ENCODE results near the gene GLUL. TPM values are rescaled to one million over a fixed set of nuclear protein-coding genes. Genes with fewer than 3 reads are reported as not detected.

The GLUL gene
- total RNA-seq, 1 donor from 2014 or later, result 41.0 TPM

DNA sequence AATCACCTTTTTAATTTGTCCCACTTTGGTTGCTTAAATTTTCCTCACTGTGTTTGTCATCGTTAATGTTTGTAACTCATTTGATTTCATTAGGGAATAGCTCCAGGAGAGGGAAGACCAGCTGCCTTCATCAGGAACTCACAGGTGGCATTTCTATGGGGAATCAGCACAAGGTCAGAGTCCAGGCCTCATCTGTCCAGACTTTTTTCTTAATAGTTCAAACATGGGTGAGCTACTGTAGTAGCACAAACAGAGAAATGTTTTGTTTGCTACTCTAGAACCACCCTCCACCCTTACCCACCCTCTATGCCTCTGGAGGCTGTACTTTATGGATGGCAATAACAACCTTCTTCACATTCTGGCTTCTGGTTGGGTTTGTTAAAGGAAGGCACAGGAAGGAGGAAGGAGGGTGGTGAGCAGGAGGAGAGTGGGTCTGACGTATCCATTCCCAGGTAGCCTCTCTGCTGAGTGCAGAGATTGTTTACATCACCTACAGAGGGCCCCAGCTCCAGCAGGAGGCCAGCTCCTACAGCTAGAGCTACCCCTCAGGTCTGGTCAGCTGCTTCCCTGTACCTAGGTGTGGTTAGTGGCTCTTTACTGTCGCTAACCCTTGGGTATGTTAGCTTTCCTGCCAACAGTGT lies 17.0 kb upstream of the GLUL start:
- Mint-ChIP-seq H3K27ac (no peak overlapping the region), H3K4me3 (ENCODE audit: low read depth) (no peak overlapping the region), H3K4me1 (ENCODE audit: low read depth) (no peaks in the 10 kb centered on the region), H3K9me3 (no peaks in the 10 kb centered on the region), H3K27me3 (ENCODE audit: low read depth) (peaks cover 33% of the 10 kb centered on the region), H3K36me3 (ENCODE audit: low read depth) (no peaks in the 10 kb centered on the region)
- DNase-seq (ENCODE audit: low spot score), result no peak
- intact Hi-C loops (cut with micrococcal nuclease), result no loop called here

DNA sequence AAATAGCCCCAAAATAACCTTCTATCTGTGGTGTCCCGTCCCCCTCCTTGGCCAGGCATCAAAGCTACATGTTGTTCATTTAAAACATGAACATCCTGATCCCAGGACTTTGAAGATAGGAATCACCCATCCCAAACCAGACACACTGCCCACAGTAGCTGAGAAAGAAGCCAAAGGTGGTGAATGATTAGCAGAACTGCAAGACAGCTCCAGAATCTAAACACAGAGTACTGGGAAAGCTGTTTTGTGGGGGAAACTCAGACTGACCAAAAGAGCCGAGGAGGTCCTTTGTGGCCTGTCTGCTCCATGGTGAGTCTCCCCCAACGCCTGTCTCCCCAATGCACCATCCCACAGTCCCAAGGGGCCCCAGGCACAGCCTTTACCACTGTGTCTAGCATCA lies 16.1 kb upstream of the GLUL start:
- no peak for DNase-seq (ENCODE audit: low spot score)
- Mint-ChIP-seq H3K27me3 (ENCODE audit: low read depth) (peaks cover 34% of the 10 kb centered on the region), H3K9me3 (no peaks in the 10 kb centered on the region), H3K27ac (no peak overlapping the region), H3K4me3 (ENCODE audit: low read depth) (no peak overlapping the region), H3K4me1 (ENCODE audit: low read depth) (no peaks in the 10 kb centered on the region), H3K36me3 (ENCODE audit: low read depth) (no peaks in the 10 kb centered on the region)
- intact Hi-C loops (cut with micrococcal nuclease), result no loop called here

GRCh38 chr1:182406012-182406411 lies 14.4 kb upstream of the GLUL start:
- Mint-ChIP-seq H3K36me3 (ENCODE audit: low read depth) (no peaks in the 10 kb centered on the region), H3K4me1 (ENCODE audit: low read depth) (no peaks in the 10 kb centered on the region), H3K27ac (no peak overlapping the region), H3K27me3 (ENCODE audit: low read depth) (peaks cover 33% of the 10 kb centered on the region), H3K9me3 (no peaks in the 10 kb centered on the region), H3K4me3 (ENCODE audit: low read depth) (no peak overlapping the region)
- no peak for DNase-seq (ENCODE audit: low spot score)
- intact Hi-C loops (cut with micrococcal nuclease), result no loop called here

DNA sequence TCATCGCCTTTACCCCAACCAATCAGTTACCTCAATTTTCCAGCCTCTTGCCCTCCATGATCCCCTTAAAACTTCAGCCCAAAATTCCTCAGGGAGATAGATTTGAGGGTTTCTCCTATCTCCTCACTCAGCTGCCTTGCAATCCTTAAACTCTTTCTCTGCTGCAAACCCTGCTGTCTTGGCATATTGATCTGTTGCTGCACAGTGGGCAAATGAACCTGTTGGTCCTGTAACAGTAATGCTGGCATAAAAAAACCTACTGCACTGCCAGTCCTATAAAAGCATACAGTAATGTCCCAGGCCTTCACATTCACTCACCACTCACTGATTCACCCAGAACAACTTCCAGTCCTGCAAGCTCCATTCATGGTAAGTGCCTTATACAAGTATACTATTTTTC lies 14.0 kb upstream of the GLUL start:
- Mint-ChIP-seq H3K9me3 (no peaks in the 10 kb centered on the region), H3K36me3 (ENCODE audit: low read depth) (no peaks in the 10 kb centered on the region), H3K27ac (no peak overlapping the region), H3K4me1 (ENCODE audit: low read depth) (no peaks in the 10 kb centered on the region), H3K27me3 (ENCODE audit: low read depth) (peaks cover 33% of the 10 kb centered on the region), H3K4me3 (ENCODE audit: low read depth) (no peak overlapping the region)
- intact Hi-C loops (cut with micrococcal nuclease), result no loop called here
- DNase-seq (ENCODE audit: low spot score), result no peak

- H3K9me3 Mint-ChIP-seq, result no peaks in the 10 kb centered on the region
- no peaks in the 10 kb centered on the region for H3K36me3 Mint-ChIP-seq (ENCODE audit: low read depth)
- no peak overlapping the region for H3K27ac Mint-ChIP-seq
- H3K4me1 Mint-ChIP-seq (ENCODE audit: low read depth), result no peaks in the 10 kb centered on the region
- peaks cover 31% of the 10 kb centered on the region for H3K27me3 Mint-ChIP-seq (ENCODE audit: low read depth)
- no peak overlapping the region for H3K4me3 Mint-ChIP-seq (ENCODE audit: low read depth)
- intact Hi-C loops (cut with micrococcal nuclease), result no loop called here
- DNase-seq (ENCODE audit: low spot score), result no peak
These were observed 13.2 kb upstream of the GLUL start for GRCh38 chr1:182404781-182405180.

GRCh38 chr1:182400567-182400966 lies 9.0 kb upstream of the GLUL start, which contains the start of gene TEDDM1:
Gene TEDDM1 (minus strand): TSS chr1:182400667. CDS start chr1:182400485, 182 bp downstream.
- H3K4me1 Mint-ChIP-seq (ENCODE audit: low read depth), result peaks cover 3% of the 10 kb centered on the region
- H3K4me3 Mint-ChIP-seq (ENCODE audit: low read depth), result no peak within 1 kb of the TSS
- H3K36me3 Mint-ChIP-seq (ENCODE audit: low read depth), result no peaks in the 10 kb centered on the region
- no peak for DNase-seq (ENCODE audit: low spot score)
- H3K27me3 Mint-ChIP-seq (ENCODE audit: low read depth), result peaks cover 28% of the 10 kb centered on the region
- intact Hi-C loops (cut with micrococcal nuclease), result no loop called here
- H3K27ac Mint-ChIP-seq, result no peak within 1 kb of the TSS
- H3K9me3 Mint-ChIP-seq, result no peaks in the 10 kb centered on the region

DNA sequence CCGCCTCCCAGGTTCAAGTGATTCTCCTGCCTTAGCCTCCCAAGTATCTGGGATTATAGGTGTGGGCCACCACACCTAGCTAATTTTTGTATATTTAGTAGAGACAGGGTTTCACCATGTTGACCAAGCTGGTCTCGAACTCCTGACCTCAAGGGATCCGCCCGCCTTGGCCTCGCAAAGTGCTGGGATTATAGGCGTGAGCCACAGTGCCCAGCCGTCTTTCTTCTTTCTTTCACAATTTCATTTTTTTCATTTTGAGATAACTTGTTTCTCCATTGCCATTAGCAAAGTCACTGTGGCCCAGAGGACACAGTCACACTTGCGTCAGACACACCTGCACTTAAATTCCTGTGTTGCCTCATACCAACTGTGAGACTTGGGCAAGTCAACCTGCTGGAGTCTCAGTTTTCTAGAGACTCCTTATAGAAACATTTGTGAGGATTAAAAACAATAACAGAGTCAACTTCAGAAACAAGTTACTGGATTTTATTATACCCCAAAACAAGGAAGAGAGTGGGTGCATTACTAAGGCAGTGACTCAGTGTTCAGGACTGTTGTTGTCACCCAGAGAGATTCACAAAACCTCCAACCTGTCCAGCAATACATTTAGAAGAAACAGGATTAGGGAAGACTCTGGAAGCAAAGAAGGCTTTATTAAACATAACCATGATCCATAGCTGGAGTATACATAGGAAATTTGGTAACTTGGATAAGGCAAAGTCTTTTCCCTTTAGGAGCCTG lies 6.2 kb upstream of the GLUL start:
- Mint-ChIP-seq H3K27ac (no peak overlapping the region), H3K9me3 (no peaks in the 10 kb centered on the region)
- intact Hi-C loops (cut with micrococcal nuclease), result loop anchor here (10.0 kb wide), 1 partner anchor 913 kb away; the partner anchor contains the start of gene CACNA1E

GRCh38 chr1:182395906-182396305 lies 4.3 kb upstream of the GLUL start:
- no peak overlapping the region for H3K27ac Mint-ChIP-seq
- H3K4me1 Mint-ChIP-seq (ENCODE audit: low read depth), result peaks cover 12% of the 10 kb centered on the region
- H3K4me3 Mint-ChIP-seq (ENCODE audit: low read depth), result no peak overlapping the region
- intact Hi-C loops (cut with micrococcal nuclease), result loop anchor here (1.0 to 10.0 kb wide), 3 partner anchors 253 to 911 kb away; partner anchors contain the start of gene CACNA1E
- peaks cover 33% of the 10 kb centered on the region for H3K27me3 Mint-ChIP-seq (ENCODE audit: low read depth)
- H3K36me3 Mint-ChIP-seq (ENCODE audit: low read depth), result peaks cover 3% of the 10 kb centered on the region
- H3K9me3 Mint-ChIP-seq, result no peaks in the 10 kb centered on the region
- DNase-seq (ENCODE audit: low spot score), result no peak

More for the DNA sequence above, 6.2 kb upstream of the GLUL start:
- peaks cover 26% of the 10 kb centered on the region for H3K27me3 Mint-ChIP-seq (ENCODE audit: low read depth)
- H3K4me3 Mint-ChIP-seq (ENCODE audit: low read depth), result no peak overlapping the region
- DNase-seq (ENCODE audit: low spot score), result no peak
- H3K36me3 Mint-ChIP-seq (ENCODE audit: low read depth), result no peaks in the 10 kb centered on the region
- peaks cover 5% of the 10 kb centered on the region for H3K4me1 Mint-ChIP-seq (ENCODE audit: low read depth)

GRCh38 chr1:182394055-182394775 lies 2.6 kb upstream of the GLUL start:
- peaks cover 43% of the 10 kb centered on the region for H3K27me3 Mint-ChIP-seq (ENCODE audit: low read depth)
- H3K9me3 Mint-ChIP-seq, result no peaks in the 10 kb centered on the region
- H3K4me3 Mint-ChIP-seq (ENCODE audit: low read depth), result no peak overlapping the region
- no peak for DNase-seq (ENCODE audit: low spot score)
- intact Hi-C loops (cut with micrococcal nuclease), result loop anchor here (5.0 to 10.0 kb wide), 4 partner anchors 92 to 909 kb away; partner anchors contain the start of gene CACNA1E
- H3K4me1 Mint-ChIP-seq (ENCODE audit: low read depth), result peaks cover 26% of the 10 kb centered on the region
- H3K27ac Mint-ChIP-seq, result no peak overlapping the region
- peaks cover 15% of the 10 kb centered on the region for H3K36me3 Mint-ChIP-seq (ENCODE audit: low read depth)

DNA sequence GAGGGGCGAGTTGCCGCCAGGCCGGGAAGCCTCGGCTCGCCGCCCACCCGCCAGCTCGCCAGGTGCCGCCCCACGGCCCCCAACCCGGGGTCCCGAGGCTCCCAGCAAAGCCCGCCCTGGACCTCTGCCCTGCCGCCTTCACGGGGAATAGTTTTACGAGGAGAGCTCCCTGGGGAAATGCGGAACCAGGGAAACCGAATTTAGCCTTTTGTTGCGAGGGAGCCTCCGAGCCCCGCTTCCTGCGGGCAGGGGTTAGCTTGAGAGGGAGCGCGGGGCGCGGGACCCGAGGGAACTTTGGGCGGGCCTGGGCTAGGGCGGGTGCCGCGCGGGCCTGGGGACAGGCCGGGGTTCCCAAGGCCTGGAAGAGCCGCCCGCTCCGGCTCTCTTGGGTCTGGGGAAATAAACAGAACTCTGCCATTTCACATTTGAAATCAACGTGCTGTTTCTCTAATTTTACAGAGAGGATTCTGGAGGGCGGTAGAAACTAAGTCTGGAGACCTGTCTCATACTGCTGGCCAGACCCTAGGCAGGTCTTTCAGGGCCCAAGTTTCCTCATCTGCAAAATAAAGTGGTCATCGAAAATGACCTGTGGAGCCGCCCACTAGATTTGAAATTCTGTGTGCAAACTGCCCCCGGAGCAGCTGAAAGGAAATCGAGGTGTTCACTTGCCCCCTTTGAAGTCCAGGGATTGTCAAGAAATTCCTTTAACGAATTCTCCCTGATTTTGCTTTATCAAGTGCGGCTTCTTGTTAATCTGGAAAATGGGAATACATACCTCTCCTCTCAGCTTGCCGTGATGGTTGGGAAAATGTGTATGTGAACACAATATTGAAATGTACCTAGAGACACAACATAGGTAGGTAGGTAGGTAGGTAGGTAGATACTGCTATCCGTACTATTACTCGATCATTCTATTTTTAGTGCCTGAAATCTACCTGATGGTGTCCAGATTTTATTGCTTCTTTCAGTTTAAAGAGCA lies 749 bp upstream of the GLUL start:
- Mint-ChIP-seq H3K36me3 (ENCODE audit: low read depth) (peaks cover 33% of the 10 kb centered on the region), H3K27ac (peak overlapping the region; percentile 11), H3K9me3 (no peaks in the 10 kb centered on the region), H3K4me3 (ENCODE audit: low read depth) (peak overlapping the region; percentile 67), H3K27me3 (ENCODE audit: low read depth) (peaks cover 37% of the 10 kb centered on the region), H3K4me1 (ENCODE audit: low read depth) (peaks cover 36% of the 10 kb centered on the region)
- intact Hi-C loops (cut with micrococcal nuclease), result loop anchor here (5.0 to 10.0 kb wide), 4 partner anchors 90 to 908 kb away; partner anchors contain the start of gene CACNA1E
- DNase-seq (ENCODE audit: low spot score), result no peak

DNA sequence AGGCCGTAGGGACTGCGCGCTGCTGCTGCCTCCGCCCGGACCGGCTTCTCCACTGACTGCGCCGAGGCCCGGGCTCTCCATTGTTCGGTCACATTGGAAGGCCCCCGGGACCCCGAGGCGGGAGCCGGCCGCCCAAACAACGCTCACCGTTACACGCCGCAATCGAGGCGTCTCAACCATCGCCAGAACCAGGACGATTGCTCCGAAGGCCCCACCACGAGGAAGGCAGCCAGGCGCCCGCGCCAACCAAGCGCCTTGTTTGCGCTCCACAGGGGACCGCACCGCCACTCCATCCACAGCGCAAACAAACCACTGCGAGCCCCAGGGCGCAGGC lies 595 bp downstream of the GLUL start:
- intact Hi-C loops (cut with micrococcal nuclease), result loop anchor here (1.0 to 10.0 kb wide), 5 partner anchors 89 to 906 kb away; partner anchors contain the start of gene CACNA1E
- H3K9me3 Mint-ChIP-seq, result no peaks in the 10 kb centered on the region
- H3K36me3 Mint-ChIP-seq (ENCODE audit: low read depth), result peaks cover 47% of the 10 kb centered on the region

GRCh38 chr1:182389619-182390047 lies 2.0 kb downstream of the GLUL start:
- peaks cover 59% of the 10 kb centered on the region for H3K36me3 Mint-ChIP-seq (ENCODE audit: low read depth)
- no peak for DNase-seq (ENCODE audit: low spot score)
- peaks cover 33% of the 10 kb centered on the region for H3K4me1 Mint-ChIP-seq (ENCODE audit: low read depth)

More for the DNA sequence above, 595 bp downstream of the GLUL start:
- Mint-ChIP-seq H3K27ac (peak overlapping the region; percentile 88), H3K4me1 (ENCODE audit: low read depth) (peaks cover 33% of the 10 kb centered on the region), H3K27me3 (ENCODE audit: low read depth) (peaks cover 32% of the 10 kb centered on the region), H3K4me3 (ENCODE audit: low read depth) (peak overlapping the region; percentile 95)
- no peak for DNase-seq (ENCODE audit: low spot score)

More at GRCh38 chr1:182389619-182390047, 2.0 kb downstream of the GLUL start:
- peak overlapping the region; percentile 30 for H3K27ac Mint-ChIP-seq
- H3K9me3 Mint-ChIP-seq, result no peaks in the 10 kb centered on the region
- peak overlapping the region; percentile 86 for H3K4me3 Mint-ChIP-seq (ENCODE audit: low read depth)
- H3K27me3 Mint-ChIP-seq (ENCODE audit: low read depth), result peaks cover 28% of the 10 kb centered on the region
- intact Hi-C loops (cut with micrococcal nuclease), result loop anchor here (5.0 to 10.0 kb wide), 4 partner anchors 87 to 905 kb away; partner anchors contain the start of gene CACNA1E
